HG03354 (cell line): ENCODE data around the gene BACE2.

Experiments used
- ATAC-seq: cut with Tn5 transposase; IDR thresholded peaks from one replicate; pipeline ENCODE4 v1.9.1; 2021; ENCODE audit warnings: mild to moderate bottlenecking; ENCODE audit not compliant: unreplicated experiment, poor library complexity, severe bottlenecking

Gene BACE2

GRCh38 chr21:41147096-41147978, 20.6 kb upstream of the BACE2 start:
- ATAC-seq: no peak

- ATAC-seq: no peak
Measured at GRCh38 chr21:41147979-41148355, 20.0 kb upstream of the BACE2 start.

GRCh38 chr21:41148798-41149197, 19.2 kb upstream of the BACE2 start:
- no peak for ATAC-seq

- no peak for ATAC-seq
Measured at GRCh38 chr21:41149199-41149598, 18.8 kb upstream of the BACE2 start.

- no peak for ATAC-seq
Measured at GRCh38 chr21:41152147-41152546, 15.8 kb upstream of the BACE2 start.

- ATAC-seq: no peak
Measured at GRCh38 chr21:41153443-41153842, 14.5 kb upstream of the BACE2 start.

GRCh38 chr21:41156142-41156541, 11.8 kb upstream of the BACE2 start:
- no peak for ATAC-seq

GRCh38 chr21:41158026-41158425, 9.9 kb upstream of the BACE2 start:
- ATAC-seq: no peak

GRCh38 chr21:41160036-41160435, 7.9 kb upstream of the BACE2 start:
- ATAC-seq: no peak

GRCh38 chr21:41161428-41161827, 6.5 kb upstream of the BACE2 start:
- no peak for ATAC-seq

GRCh38 chr21:41162096-41162495, 5.9 kb upstream of the BACE2 start:
- ATAC-seq: no peak

- ATAC-seq: no peak
Measured at GRCh38 chr21:41163091-41163490, 4.9 kb upstream of the BACE2 start.

GRCh38 chr21:41164052-41164451, 3.9 kb upstream of the BACE2 start:
- no peak for ATAC-seq

- no peak for ATAC-seq
Measured at GRCh38 chr21:41164981-41165655, 2.8 kb upstream of the BACE2 start.

GRCh38 chr21:41166884-41167283, 1.1 kb upstream of the BACE2 start:
- no peak for ATAC-seq

GRCh38 chr21:41168391-41169257, 664 bp downstream of the BACE2 start:
- no peak for ATAC-seq

GRCh38 chr21:41169258-41169576, 1.3 kb downstream of the BACE2 start:
- ATAC-seq: no peak

- ATAC-seq: no peak
Measured at GRCh38 chr21:41169701-41170100, 1.7 kb downstream of the BACE2 start.

GRCh38 chr21:41170442-41170841, 2.5 kb downstream of the BACE2 start:
- ATAC-seq: no peak

GRCh38 chr21:41170859-41171609, 3.1 kb downstream of the BACE2 start:
- ATAC-seq: no peak
